ENCODE data around the gene KCNH5. TPM values are rescaled to one million over a fixed set of nuclear protein-coding genes. Genes with fewer than 3 reads are reported as not detected.

Gene KCNH5
- polyA plus RNA-seq, 2 of the 4 experiments (the other 2 are of a cell fraction), result 0.01 TPM; not detected in 1

DNA sequence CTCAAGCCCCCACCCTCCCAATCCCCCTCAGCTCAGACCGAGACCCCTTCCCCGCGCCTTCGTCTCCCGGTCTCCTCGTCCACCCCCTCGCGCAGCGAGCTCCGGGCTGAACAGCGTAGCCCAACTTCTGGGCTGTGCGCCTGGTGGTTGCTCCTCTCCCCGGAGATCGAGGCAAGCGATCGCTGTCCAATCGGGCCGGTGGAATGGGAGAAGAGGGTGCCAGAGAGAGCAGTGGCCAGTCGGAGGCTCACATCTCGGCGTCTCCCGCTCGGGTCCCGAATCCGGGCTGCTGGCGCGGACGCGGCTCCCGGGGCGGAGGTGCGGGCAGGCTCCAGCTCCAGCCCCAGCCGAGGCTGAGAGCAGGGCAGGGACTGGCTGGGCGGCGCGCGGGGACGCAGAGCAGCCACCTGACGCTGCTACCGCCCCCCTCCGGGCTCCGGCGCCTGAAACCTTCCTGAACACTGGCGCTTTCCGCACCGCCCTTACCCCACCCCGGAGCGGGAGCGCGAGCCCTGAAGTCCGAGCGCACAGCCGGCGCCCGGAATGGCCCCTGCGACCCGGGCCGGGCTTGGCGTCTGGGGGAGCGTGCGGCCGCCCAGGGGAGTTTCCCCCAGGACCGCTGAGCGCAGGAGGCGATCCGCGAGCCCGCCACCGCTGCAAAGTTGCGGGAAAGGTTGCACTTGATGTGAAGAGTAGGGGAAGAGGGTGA, 508 bp upstream of the KCNH5 start:
- no peak overlapping the region for H3K27ac ChIP-seq
- peak overlapping the region; percentile 45 for H3K4me3 ChIP-seq
- ATAC-seq (peak; percentile 81 to 89), DNase-seq (ENCODE audit: low read depth in 1 of 2, low spot score in 1 of 2) (peak; percentile 21 to 37), FAIRE-seq (no peak)
- ChIA-PET CTCF (no interaction called here), POLR2A (interaction anchor here (0.6 kb wide), 1 partner anchor 11 kb away, joined by 3 read pairs; no protein-coding TSS in a partner anchor)
- TF ChIP-seq PHF8 (IDR thresholded peaks at IDR 0.05; ENCODE audit: borderline replicate concordance, low read depth), result no peak
- no peak for TF ChIP-seq SMC3 (IDR thresholded peaks at IDR 0.05)
- TF ChIP-seq RCOR1 (IDR thresholded peaks at IDR 0.05; ENCODE audit: low read depth, low read length), result no peak
- TF ChIP-seq RAD21 (conservative IDR thresholded peaks at IDR 0.05 in 1 of 2, IDR thresholded peaks at IDR 0.05 in 1 of 2), result no peak
- no peak for TF ChIP-seq FOXS1 (CRISPR knock-in tag; IDR thresholded peaks at IDR 0.05)
- no peak for TF ChIP-seq CBX2 (IDR thresholded peaks at IDR 0.05; ENCODE audit: borderline replicate concordance, low read depth)
- TF ChIP-seq ZNF302 (CRISPR knock-in tag; IDR thresholded peaks at IDR 0.05), result no peak
- TF ChIP-seq CEBPB (IDR thresholded peaks at IDR 0.05), result no peak
- no peak for TF ChIP-seq RFX5 (IDR thresholded peaks at IDR 0.05)
- TF ChIP-seq, protein P1, sequence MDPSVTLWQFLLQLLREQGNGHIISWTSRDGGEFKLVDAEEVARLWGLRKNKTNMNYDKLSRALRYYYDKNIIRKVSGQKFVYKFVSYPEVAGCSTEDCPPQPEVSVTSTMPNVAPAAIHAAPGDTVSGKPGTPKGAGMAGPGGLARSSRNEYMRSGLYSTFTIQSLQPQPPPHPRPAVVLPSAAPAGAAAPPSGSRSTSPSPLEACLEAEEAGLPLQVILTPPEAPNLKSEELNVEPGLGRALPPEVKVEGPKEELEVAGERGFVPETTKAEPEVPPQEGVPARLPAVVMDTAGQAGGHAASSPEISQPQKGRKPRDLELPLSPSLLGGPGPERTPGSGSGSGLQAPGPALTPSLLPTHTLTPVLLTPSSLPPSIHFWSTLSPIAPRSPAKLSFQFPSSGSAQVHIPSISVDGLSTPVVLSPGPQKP (IDR thresholded peaks at IDR 0.05; ENCODE audit: low read depth, low read length), result no peak
- TF ChIP-seq, protein P2, sequence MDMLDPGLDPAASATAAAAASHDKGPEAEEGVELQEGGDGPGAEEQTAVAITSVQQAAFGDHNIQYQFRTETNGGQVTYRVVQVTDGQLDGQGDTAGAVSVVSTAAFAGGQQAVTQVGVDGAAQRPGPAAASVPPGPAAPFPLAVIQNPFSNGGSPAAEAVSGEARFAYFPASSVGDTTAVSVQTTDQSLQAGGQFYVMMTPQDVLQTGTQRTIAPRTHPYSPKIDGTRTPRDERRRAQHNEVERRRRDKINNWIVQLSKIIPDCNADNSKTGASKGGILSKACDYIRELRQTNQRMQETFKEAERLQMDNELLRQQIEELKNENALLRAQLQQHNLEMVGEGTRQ (IDR thresholded peaks at IDR 0.05), result no peak
- no peak for TF ChIP-seq BCL3 (IDR thresholded peaks at IDR 0.05)
- no peak for TF ChIP-seq RARB (CRISPR knock-in tag; IDR thresholded peaks at IDR 0.05)
- no peak for TF ChIP-seq GATA3 (IDR thresholded peaks at IDR 0.05; ENCODE audit: borderline replicate concordance)
- TF ChIP-seq FOSB (CRISPR knock-in tag; IDR thresholded peaks at IDR 0.05), result no peak
- no peak for TF ChIP-seq POLR2A (IDR thresholded peaks at IDR 0.05; ENCODE audit: low read length)
- no peak for TF ChIP-seq CHD4 (IDR thresholded peaks at IDR 0.05; ENCODE audit: borderline replicate concordance)
- TF ChIP-seq, protein P3, sequence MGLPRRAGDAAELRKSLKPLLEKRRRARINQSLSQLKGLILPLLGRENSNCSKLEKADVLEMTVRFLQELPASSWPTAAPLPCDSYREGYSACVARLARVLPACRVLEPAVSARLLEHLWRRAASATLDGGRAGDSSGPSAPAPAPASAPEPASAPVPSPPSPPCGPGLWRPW (IDR thresholded peaks at IDR 0.05), result no peak
- H3K9me3 ChIP-seq, result no peaks in the 10 kb centered on the region
- H3K4me2 ChIP-seq, result peak overlapping the region; percentile 98
- 31% methylated on average over 16 of the region's 70 CpGs for WGBS (ENCODE audit: missing lambda C conversion rate)
- peaks cover 3% of the 10 kb centered on the region; the same call in 1 of the 3 replicates for H3K4me1 ChIP-seq

DNA sequence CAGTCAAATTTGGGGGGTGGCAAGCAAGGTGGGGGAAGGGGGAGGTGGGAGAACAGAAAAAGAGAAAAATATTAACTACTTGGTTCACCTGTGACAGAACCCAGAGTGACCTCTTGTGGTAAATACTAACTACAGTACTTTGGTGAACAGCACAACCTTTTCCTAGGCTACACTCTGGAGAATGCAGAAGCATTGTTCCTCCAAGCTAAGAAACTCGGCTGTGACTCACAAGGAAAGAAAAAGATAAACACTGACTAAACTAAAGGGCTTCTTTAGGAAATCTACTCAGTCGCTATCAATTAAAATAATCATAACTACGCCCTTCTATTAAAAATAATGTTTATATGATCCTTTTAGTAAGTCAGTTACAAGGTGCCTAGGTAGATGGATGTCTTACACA, 5.4 kb downstream of the KCNH5 start:
- Histone ChIP-seq H3K4me1 (no peaks in the 10 kb centered on the region), H3K9me3 (no peaks in the 10 kb centered on the region), H3K27ac (no peak overlapping the region), H3K4me3 (no peak overlapping the region), H3K4me2 (no peak overlapping the region)
- FAIRE-seq (no peak), DNase-seq (ENCODE audit: low read depth in 1 of 2, low spot score in 1 of 2) (peak in 1 of 2 experiments; percentile 56), ATAC-seq (peak; percentile 84 to 89)
- WGBS (ENCODE audit: missing lambda C conversion rate), result 1% methylated on average over 3 of the region's 3 CpGs
- no peak for TF ChIP-seq REST (IDR thresholded peaks at IDR 0.05)
- TF ChIP-seq, protein P4, sequence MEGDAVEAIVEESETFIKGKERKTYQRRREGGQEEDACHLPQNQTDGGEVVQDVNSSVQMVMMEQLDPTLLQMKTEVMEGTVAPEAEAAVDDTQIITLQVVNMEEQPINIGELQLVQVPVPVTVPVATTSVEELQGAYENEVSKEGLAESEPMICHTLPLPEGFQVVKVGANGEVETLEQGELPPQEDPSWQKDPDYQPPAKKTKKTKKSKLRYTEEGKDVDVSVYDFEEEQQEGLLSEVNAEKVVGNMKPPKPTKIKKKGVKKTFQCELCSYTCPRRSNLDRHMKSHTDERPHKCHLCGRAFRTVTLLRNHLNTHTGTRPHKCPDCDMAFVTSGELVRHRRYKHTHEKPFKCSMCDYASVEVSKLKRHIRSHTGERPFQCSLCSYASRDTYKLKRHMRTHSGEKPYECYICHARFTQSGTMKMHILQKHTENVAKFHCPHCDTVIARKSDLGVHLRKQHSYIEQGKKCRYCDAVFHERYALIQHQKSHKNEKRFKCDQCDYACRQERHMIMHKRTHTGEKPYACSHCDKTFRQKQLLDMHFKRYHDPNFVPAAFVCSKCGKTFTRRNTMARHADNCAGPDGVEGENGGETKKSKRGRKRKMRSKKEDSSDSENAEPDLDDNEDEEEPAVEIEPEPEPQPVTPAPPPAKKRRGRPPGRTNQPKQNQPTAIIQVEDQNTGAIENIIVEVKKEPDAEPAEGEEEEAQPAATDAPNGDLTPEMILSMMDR (IDR thresholded peaks at IDR 0.05), result peak; percentile 72
- peak; percentile 87 for TF ChIP-seq SMC3 (IDR thresholded peaks at IDR 0.05)
- TF ChIP-seq RAD21 (conservative IDR thresholded peaks at IDR 0.05 in 1 of 2, IDR thresholded peaks at IDR 0.05 in 1 of 2), result peak; percentile 67 to 85
- ChIA-PET POLR2A (no interaction called here), CTCF (interaction anchor here (0.6 to 0.7 kb wide), 2 partner anchors 858 to 897 kb away, joined by 3 read pairs; no protein-coding TSS in a partner anchor)

Measured in A549 (cell line).